Keratinocyte (primary cell): ENCODE measurements around the gene TMCO1. TPM values are rescaled to one million over a fixed set of nuclear protein-coding genes. Genes with fewer than 3 reads are reported as not detected.

Experiments
- DNase-seq: peaks from one replicate; pipeline ENCODE4 v3.0.0-alpha.2; 2011; ENCODE audit warnings: low read depth, missing footprints, low spot score
- FAIRE-seq: peaks from 2 replicates; lab custom pipeline; 2011; peaks lifted over from hg19 to GRCh38; lab: Jason Lieb, UNC
- H2AFZ ChIP-seq: 2 replicates; pipeline ENCODE4 v1.6.0; 2012; ENCODE audit warnings: low read length, control low read depth, inconsistent platforms; ENCODE audit not compliant: control insufficient read depth
- H3K27ac ChIP-seq: 2 replicates; pipeline ENCODE4 v1.5.1; 2011; ENCODE audit warnings: low read length; ENCODE audit not compliant: control insufficient read depth, insufficient read depth
- H3K27me3 ChIP-seq: 3 replicates; pipeline ENCODE4 v1.6.0; 2011; ENCODE audit warnings: low read length; ENCODE audit not compliant: control insufficient read depth, insufficient read depth; ENCODE audit errors: extremely low read depth
- H3K36me3 ChIP-seq, 2 experiments: 2 replicates in 1 of 2; 3 replicates in 1 of 2; pipeline ENCODE4 v1.5.1; 2011; ENCODE audit warnings: low read length in 2 of 2, mild to moderate bottlenecking in 1 of 2; ENCODE audit not compliant: control insufficient read depth in 2 of 2, insufficient read depth in 2 of 2; ENCODE audit errors: extremely low read depth in 1 of 2
- H3K4me1 ChIP-seq: 3 replicates; pipeline ENCODE4 v1.5.1; 2011; ENCODE audit warnings: low read length; ENCODE audit not compliant: control insufficient read depth, insufficient read depth; ENCODE audit errors: extremely low read depth
- H3K4me2 ChIP-seq: 3 replicates; pipeline ENCODE4 v1.6.0; 2011; ENCODE audit warnings: low read depth, low read length; ENCODE audit not compliant: control insufficient read depth, insufficient read depth; ENCODE audit errors: extremely low read depth
- H3K4me3 ChIP-seq, 3 experiments: fragments of 200-600 bp in 1 of 3; sonication (generic) in 1 of 3; 2 replicates in 2 of 3; 3 replicates in 1 of 3; pipeline ENCODE4 v1.5.1; 2011 to 2016; ENCODE audit warnings: low read length in 3 of 3, mild to moderate bottlenecking in 3 of 3, control low read depth in 2 of 3, inconsistent platforms in 1 of 3, low read depth in 1 of 3, mixed read lengths in 1 of 3, mixed run types in 1 of 3, moderate library complexity in 1 of 3; ENCODE audit not compliant: control insufficient read depth in 2 of 3, insufficient read depth in 2 of 3; ENCODE audit errors: extremely low read depth in 1 of 3
- H3K79me2 ChIP-seq: 2 replicates; pipeline ENCODE4 v1.6.0; 2012; ENCODE audit warnings: low read length; ENCODE audit not compliant: control insufficient read depth, insufficient read depth
- H3K9ac ChIP-seq: 3 replicates; pipeline ENCODE4 v1.6.0; 2011; ENCODE audit warnings: low read length; ENCODE audit not compliant: control insufficient read depth, insufficient read depth; ENCODE audit errors: extremely low read depth
- H3K9me1 ChIP-seq: 3 replicates; pipeline ENCODE4 v1.6.0; 2011; ENCODE audit warnings: low read length; ENCODE audit not compliant: control insufficient read depth, insufficient read depth; ENCODE audit errors: extremely low read depth
- H3K9me3 ChIP-seq: 2 replicates; pipeline ENCODE4 v1.5.1; 2012; ENCODE audit warnings: low read depth, low read length; ENCODE audit not compliant: control insufficient read depth
- H4K20me1 ChIP-seq: 3 replicates; pipeline ENCODE4 v1.6.0; 2011; ENCODE audit warnings: low read length; ENCODE audit not compliant: control insufficient read depth, insufficient read depth; ENCODE audit errors: extremely low read depth
- EZH2 ChIP-seq: IDR thresholded peaks from one replicate; pipeline ENCODE4 v1.6.1; 2012; ENCODE audit warnings: inconsistent platforms, mild to moderate bottlenecking, low read length, moderate library complexity
- dilution Hi-C: fragments of 300-500 bp; cut with MboI; formaldehyde crosslinking; loops from one replicate; pipeline ENCODE4 v1.7.0; 2020; ENCODE audit warnings: low sequenced_read_pairs; ENCODE audit not compliant: extremely low pct_ligation_motif_present
- polyA plus RNA-seq, 5 experiments: library from polyadenylated mRNA; depleted of rRNA in 3 of 5; stranded (reverse) in 3 of 5; stranded (forward) in 1 of 5; unstranded in 1 of 5; fragments of >200 nt; gene quantifications; 1 replicate in 1 of 5; 2 replicates in 3 of 5; 3 replicates in 1 of 5; pipeline versions ENCODE4 v1.2.1 to v1.2.3, GENCODE V29; 2011 to 2012; ENCODE audit warnings: missing spikeins in 2 of 5, low read depth in 1 of 5, low replicate concordance in 1 of 5
- TF ChIP-seq, protein P1 (sequence below), 3 experiments: IDR thresholded peaks in 1 of 3; conservative IDR thresholded peaks in 1 of 3; optimal IDR thresholded peaks in 1 of 3; 2 replicates in 2 of 3; 3 replicates in 1 of 3; pipeline versions ENCODE3 to v1.5.1; 2011; ENCODE audit warnings: low read length in 3 of 3, mild to moderate bottlenecking in 3 of 3, moderate library complexity in 2 of 3, control low read depth in 1 of 3, inconsistent platforms in 1 of 3; ENCODE audit not compliant: insufficient read depth in 2 of 3; ENCODE audit errors: extremely low read depth in 1 of 3

Gene TMCO1
- polyA plus RNA-seq, 1 donor (not counting 4 experiments of a cell fraction or from before 2014, with no cell fraction given), result 172 TPM

DNA sequence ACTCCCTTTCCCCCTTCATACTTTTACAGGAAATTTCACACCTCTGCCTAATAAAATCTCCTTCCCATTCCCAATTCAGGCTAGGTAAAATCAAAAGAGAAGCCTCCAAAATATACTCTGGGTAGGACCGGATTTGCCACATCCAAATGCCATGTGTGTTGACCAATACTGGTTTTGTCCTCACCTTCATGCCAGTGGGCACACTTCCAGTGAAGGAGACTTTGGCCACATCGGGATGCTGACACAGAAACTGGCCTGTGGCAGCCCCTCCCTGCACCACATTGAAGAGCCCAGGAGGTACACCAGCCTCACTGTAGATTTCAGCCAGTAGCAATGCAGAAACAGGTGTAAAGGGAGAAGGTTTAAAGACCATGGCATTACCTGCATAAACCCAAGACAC lies 88.4 kb downstream of the TMCO1 start:
- DNase-seq, result no peak
- H2AFZ ChIP-seq, result no peak overlapping the region
- peaks cover 6% of the 10 kb centered on the region for H3K79me2 ChIP-seq
- no peaks in the 10 kb centered on the region for H4K20me1 ChIP-seq
- TF ChIP-seq EZH2, result no peak
- TF ChIP-seq, protein P1, sequence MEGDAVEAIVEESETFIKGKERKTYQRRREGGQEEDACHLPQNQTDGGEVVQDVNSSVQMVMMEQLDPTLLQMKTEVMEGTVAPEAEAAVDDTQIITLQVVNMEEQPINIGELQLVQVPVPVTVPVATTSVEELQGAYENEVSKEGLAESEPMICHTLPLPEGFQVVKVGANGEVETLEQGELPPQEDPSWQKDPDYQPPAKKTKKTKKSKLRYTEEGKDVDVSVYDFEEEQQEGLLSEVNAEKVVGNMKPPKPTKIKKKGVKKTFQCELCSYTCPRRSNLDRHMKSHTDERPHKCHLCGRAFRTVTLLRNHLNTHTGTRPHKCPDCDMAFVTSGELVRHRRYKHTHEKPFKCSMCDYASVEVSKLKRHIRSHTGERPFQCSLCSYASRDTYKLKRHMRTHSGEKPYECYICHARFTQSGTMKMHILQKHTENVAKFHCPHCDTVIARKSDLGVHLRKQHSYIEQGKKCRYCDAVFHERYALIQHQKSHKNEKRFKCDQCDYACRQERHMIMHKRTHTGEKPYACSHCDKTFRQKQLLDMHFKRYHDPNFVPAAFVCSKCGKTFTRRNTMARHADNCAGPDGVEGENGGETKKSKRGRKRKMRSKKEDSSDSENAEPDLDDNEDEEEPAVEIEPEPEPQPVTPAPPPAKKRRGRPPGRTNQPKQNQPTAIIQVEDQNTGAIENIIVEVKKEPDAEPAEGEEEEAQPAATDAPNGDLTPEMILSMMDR (optimal IDR thresholded peaks at IDR 0.05 in 1 of 3, IDR thresholded peaks at IDR 0.05 in 1 of 3, conservative IDR thresholded peaks at IDR 0.05 in 1 of 3; ENCODE audit: extremely low read depth in 1 of 3, insufficient read depth in 2 of 3, low read length in 3 of 3), result no peak
- no peak overlapping the region for H3K4me3 ChIP-seq
- H3K9me3 ChIP-seq, result no peaks in the 10 kb centered on the region
- H3K9me1 ChIP-seq, result no peaks in the 10 kb centered on the region
- peaks cover 17 to 24% of the 10 kb centered on the region in 2 experiments for H3K36me3 ChIP-seq
- H3K27me3 ChIP-seq, result no peaks in the 10 kb centered on the region
- H3K4me1 ChIP-seq, result no peaks in the 10 kb centered on the region
- H3K27ac ChIP-seq, result no peak overlapping the region
- no peak overlapping the region for H3K4me2 ChIP-seq
- H3K9ac ChIP-seq, result no peak overlapping the region
- FAIRE-seq, result no peak
- dilution Hi-C loops, result no loop called here

DNA sequence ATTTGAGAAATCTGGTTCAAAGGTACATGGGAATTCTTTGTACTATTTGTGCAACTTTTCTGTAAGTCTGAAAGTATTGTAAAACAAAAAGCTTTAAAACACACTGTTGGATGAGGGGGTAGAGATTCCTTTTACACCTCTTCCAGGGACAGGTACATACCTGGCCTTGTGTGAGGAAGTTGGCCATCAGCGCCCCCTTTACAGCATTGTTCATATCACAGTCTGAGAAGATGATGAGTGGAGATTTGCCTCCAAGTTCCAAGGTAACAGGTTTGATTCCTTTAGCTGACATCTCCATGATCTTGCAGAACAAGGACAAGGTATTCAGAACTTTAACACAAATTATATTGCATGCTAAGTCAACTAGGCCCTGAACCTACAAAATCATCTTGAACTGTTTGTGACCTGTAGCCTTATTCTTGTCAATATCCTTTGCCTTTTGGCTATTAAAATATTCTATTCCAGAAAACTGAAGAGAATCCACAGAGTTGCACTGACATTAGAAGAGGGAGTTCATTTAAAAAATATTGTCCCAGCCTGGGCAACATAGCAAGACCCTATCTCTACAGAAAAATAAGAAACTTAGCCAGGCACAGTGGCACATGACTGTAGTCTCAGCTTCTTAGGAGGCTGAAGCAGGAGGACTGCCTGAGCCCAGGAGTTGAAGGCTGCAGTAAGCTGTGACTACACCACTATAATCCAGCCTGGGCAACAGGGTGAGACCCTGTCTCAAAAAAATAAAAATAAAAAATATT lies 89.2 kb downstream of the TMCO1 start:
- peak; percentile 13 for FAIRE-seq
- DNase-seq, result no peak
- no peak for TF ChIP-seq EZH2
- TF ChIP-seq, protein P1 (optimal IDR thresholded peaks at IDR 0.05 in 1 of 3, IDR thresholded peaks at IDR 0.05 in 1 of 3, conservative IDR thresholded peaks at IDR 0.05 in 1 of 3; ENCODE audit: extremely low read depth in 1 of 3, insufficient read depth in 2 of 3, low read length in 3 of 3), result peak in 1 of 3 experiments; percentile 23
- Histone ChIP-seq H3K9me3 (no peaks in the 10 kb centered on the region), H2AFZ (no peak overlapping the region), H3K4me2 (no peak overlapping the region), H3K27ac (no peak overlapping the region), H3K9ac (no peak overlapping the region), H4K20me1 (no peaks in the 10 kb centered on the region), H3K79me2 (peaks cover 2% of the 10 kb centered on the region), H3K9me1 (no peaks in the 10 kb centered on the region), H3K4me1 (no peaks in the 10 kb centered on the region), H3K4me3 (no peak overlapping the region), H3K27me3 (no peaks in the 10 kb centered on the region), H3K36me3 (peaks cover 17 to 25% of the 10 kb centered on the region in 2 experiments)
- dilution Hi-C loops, result no loop called here
